ENCODE measurements around the gene MRM2. TPM values are rescaled to one million over a fixed set of nuclear protein-coding genes. Genes with fewer than 3 reads are reported as not detected.
A peak's percentile ranks its signal among the peaks of the same experiment; 100 is the strongest.

MRM2 gene
- total and polyA plus RNA-seq, 10 donors: 19.0 to 35.8 (median 23.7) TPM

DNA sequence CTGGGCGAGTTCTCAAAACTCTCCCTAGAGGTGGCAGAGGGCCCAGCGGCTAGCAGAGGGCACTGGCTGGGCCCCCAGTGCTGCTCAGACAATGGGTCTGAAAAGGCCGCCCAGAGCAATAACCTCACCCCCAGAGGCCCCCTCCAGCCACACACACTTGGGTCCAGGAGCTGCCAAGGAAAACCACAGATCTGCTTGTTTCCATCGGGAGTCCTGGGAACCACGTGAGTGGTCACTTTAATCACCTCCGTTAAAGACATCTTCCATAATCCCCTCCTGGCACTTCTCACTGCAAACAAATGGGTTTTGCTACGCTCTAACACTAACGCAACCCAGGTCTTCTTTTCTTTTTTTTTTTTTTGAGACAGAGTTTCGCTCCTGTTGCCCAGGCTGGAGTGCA lies 30.0 kb upstream of the MRM2 start:
- TF ChIP-seq, protein P1, sequence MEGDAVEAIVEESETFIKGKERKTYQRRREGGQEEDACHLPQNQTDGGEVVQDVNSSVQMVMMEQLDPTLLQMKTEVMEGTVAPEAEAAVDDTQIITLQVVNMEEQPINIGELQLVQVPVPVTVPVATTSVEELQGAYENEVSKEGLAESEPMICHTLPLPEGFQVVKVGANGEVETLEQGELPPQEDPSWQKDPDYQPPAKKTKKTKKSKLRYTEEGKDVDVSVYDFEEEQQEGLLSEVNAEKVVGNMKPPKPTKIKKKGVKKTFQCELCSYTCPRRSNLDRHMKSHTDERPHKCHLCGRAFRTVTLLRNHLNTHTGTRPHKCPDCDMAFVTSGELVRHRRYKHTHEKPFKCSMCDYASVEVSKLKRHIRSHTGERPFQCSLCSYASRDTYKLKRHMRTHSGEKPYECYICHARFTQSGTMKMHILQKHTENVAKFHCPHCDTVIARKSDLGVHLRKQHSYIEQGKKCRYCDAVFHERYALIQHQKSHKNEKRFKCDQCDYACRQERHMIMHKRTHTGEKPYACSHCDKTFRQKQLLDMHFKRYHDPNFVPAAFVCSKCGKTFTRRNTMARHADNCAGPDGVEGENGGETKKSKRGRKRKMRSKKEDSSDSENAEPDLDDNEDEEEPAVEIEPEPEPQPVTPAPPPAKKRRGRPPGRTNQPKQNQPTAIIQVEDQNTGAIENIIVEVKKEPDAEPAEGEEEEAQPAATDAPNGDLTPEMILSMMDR (IDR thresholded peaks at IDR 0.05 in 8 of 11, conservative IDR thresholded peaks at IDR 0.05 in 3 of 11): no peak
- peak in 2 of 3 donors; percentile 2 to 6 for TF ChIP-seq POLR2AphosphoS5 (IDR thresholded peaks at IDR 0.05)
- TF ChIP-seq POLR2A (IDR thresholded peaks at IDR 0.05): no peak
- 80 to 91% (median 86%) methylated on average over 8 to 9 of the region's 9 CpGs for WGBS, 5 donors
- H3K36me3 ChIP-seq: peaks cover 0 to 78% (median 54%) of the 10 kb centered on the region in 6 donors
- no peak overlapping the region for H3K4me3 ChIP-seq
- H3K4me1 ChIP-seq: peaks cover 8 to 33% (median 20%) of the 10 kb centered on the region in 6 donors
- H3K9me3 ChIP-seq: no peaks in the 10 kb centered on the region
- no peaks in the 10 kb centered on the region for H3K27me3 ChIP-seq (replicated peaks in 1 of 7)
- intact Hi-C loops (cut with DNase I; ENCODE audit: low total_unique reads): no loop called here
- no peak for DNase-seq
- H3K27ac ChIP-seq: peak overlapping the region in 6 of 8 donors; percentile 46 to 81 (median 68)

DNA sequence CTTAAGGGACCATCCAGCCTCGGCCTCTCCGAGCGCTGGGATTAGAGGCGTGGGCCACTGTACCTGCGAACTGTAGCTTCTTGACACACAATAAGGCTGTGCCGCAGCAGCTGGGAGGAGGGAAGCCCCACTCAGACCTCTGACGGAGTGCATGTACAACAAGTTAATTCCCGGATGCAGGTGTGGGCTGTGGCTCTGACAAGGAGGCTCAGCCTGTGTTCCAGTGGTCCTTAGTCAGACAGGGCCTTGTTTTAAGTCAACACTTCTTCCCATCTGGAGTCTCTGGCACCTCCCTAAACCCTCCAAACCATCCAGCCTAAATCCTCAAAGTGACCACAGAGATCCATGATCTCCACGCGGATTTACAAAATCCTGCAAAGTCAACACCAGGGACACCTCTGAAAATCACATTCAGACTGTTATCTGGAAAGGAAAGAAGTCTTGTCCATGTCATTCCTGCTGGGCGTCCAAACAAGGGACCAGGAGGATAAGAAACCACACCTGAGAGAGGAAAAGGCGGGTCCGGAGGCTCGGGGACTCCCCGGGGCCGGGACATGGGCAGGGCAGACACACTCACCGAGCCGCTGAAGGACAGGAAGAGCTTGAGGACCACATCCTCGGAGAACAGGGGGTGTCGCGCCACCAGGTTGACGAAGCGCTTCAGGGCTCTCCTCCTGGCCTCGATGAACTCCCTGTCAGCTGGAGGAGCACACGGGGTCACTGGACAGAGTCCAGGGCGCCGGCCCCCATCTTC lies 29.4 kb upstream of the MRM2 start:
- Histone ChIP-seq H3K36me3 (peaks cover 0 to 78% (median 52%) of the 10 kb centered on the region in 6 donors), H3K4me1 (peaks cover 8 to 36% (median 20%) of the 10 kb centered on the region in 6 donors), H3K27me3 (replicated peaks in 1 of 7) (no peaks in the 10 kb centered on the region), H3K9me3 (no peaks in the 10 kb centered on the region), H3K4me3 (no peak overlapping the region), H3K27ac (peak overlapping the region in 6 of 8 donors; percentile 46 to 81 (median 68))
- TF ChIP-seq, protein P1 (IDR thresholded peaks at IDR 0.05 in 8 of 11, conservative IDR thresholded peaks at IDR 0.05 in 3 of 11): no peak
- TF ChIP-seq POLR2AphosphoS5 (IDR thresholded peaks at IDR 0.05) (peak in 2 of 3 donors; percentile 42 to 57), POLR2A (IDR thresholded peaks at IDR 0.05) (no peak)
- DNase-seq: no peak
- intact Hi-C loops (cut with DNase I; ENCODE audit: low total_unique reads): no loop called here
- WGBS, 5 donors: 72 to 80% (median 78%) methylated on average over 24 to 27 of the region's 27 CpGs

DNA sequence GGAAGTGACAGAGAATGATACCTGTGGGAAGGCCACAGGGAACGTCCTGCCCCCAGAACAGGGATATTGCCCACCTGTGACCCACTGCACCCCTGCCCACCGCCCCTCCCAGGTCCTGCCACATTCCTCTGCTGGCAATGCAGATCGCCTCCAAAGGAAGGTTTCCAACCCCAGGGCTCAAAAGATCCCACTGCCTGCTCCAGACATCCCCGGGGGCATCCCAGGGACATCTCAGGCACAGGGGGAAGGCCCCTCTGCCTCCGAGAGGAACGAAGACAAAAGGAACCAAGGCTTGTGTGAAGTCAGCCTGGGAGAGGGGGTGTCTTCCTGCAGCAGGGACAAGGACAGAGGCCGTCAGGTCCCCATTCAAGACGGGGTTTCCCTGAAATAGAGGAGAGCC lies 28.5 kb upstream of the MRM2 start:
- Histone ChIP-seq H3K4me3 (no peak overlapping the region), H3K36me3 (peaks cover 0 to 78% (median 51%) of the 10 kb centered on the region in 6 donors), H3K4me1 (peaks cover 8 to 36% (median 20%) of the 10 kb centered on the region in 6 donors), H3K9me3 (no peaks in the 10 kb centered on the region), H3K27ac (peak overlapping the region in 5 of 8 donors; percentile 60 to 81 (median 75)), H3K27me3 (replicated peaks in 1 of 7) (no peaks in the 10 kb centered on the region)
- 70 to 83% (median 82%) methylated on average over 8 of the region's 8 CpGs for WGBS, 5 donors
- DNase-seq: no peak
- intact Hi-C loops (cut with DNase I; ENCODE audit: low total_unique reads): no loop called here
- TF ChIP-seq POLR2A (IDR thresholded peaks at IDR 0.05): no peak
- TF ChIP-seq, protein P1 (IDR thresholded peaks at IDR 0.05 in 8 of 11, conservative IDR thresholded peaks at IDR 0.05 in 3 of 11): no peak
- TF ChIP-seq POLR2AphosphoS5 (IDR thresholded peaks at IDR 0.05): no peak

DNA sequence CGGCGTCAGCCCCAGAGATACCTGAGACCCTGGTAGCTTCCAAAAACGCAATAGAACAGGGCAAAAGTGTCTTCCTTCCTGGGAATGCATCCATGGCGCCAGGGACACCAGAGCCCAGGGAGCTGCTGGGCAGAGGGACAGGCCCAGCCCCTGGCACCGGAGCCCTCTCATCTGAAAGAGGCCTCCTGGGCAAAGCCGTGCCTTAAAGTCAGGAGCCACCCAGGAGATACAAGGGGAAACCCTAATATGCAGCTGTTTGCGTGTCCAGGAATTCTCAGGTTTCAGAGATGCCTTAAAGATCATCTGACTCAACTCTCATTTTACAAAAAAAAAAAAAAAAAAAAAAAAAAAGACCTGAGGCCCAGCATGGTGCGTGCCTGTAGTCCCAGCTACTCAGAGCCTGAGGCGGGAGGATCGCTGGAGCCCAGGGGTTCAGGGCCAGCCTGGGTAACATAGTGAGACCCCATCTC lies 28.0 kb upstream of the MRM2 start:
- DNase-seq: no peak
- WGBS, 5 donors: 67 to 87% (median 81%) methylated on average over 10 of the region's 10 CpGs
- Histone ChIP-seq H3K27me3 (replicated peaks in 1 of 7) (no peaks in the 10 kb centered on the region), H3K27ac (peak overlapping the region in 7 of 8 donors; percentile 13 to 81 (median 66)), H3K36me3 (peaks cover 0 to 78% (median 49%) of the 10 kb centered on the region in 6 donors), H3K4me3 (no peak overlapping the region), H3K4me1 (peaks cover 8 to 36% (median 20%) of the 10 kb centered on the region in 6 donors), H3K9me3 (no peaks in the 10 kb centered on the region)
- intact Hi-C loops (cut with DNase I; ENCODE audit: low total_unique reads): no loop called here
- TF ChIP-seq, protein P1 (IDR thresholded peaks at IDR 0.05 in 8 of 11, conservative IDR thresholded peaks at IDR 0.05 in 3 of 11): no peak
- TF ChIP-seq POLR2A (IDR thresholded peaks at IDR 0.05) (no peak), POLR2AphosphoS5 (IDR thresholded peaks at IDR 0.05) (no peak)

Measured in spleen (tissue), 11 donors.